HL-60 (cell line): ENCODE measurements around the gene KCMF1.

Experiments used
- DNase-seq, 2 experiments: peaks; one replicate each; pipeline ENCODE4 v3.0.0-alpha.2; 2010 to 2020; ENCODE audit warnings: low read depth in 1 of 2, low spot score in 1 of 2
- H3K27ac ChIP-seq: fragments of 250-450 bp; sonication (Bioruptor Pico); replicated peaks from 2 replicates; pipeline ENCODE4 v1.5.1; 2020; ENCODE audit warnings: mild to moderate bottlenecking, moderate library complexity
- H3K27me3 ChIP-seq: fragments of 250-450 bp; sonication (Bioruptor Pico); 2 replicates; pipeline ENCODE4 v1.5.1; 2021; ENCODE audit warnings: mild to moderate bottlenecking, moderate library complexity; ENCODE audit not compliant: insufficient read depth, poor library complexity, severe bottlenecking
- H3K4me3 ChIP-seq: replicated peaks from 2 replicates; pipeline ENCODE4 v1.5.1; 2011; ENCODE audit warnings: mild to moderate bottlenecking, control low read depth, low read length; ENCODE audit not compliant: insufficient read depth
- GABPA ChIP-seq: IDR thresholded peaks from 2 replicates; pipeline ENCODE4 v1.6.1; 2012; ENCODE audit warnings: low read depth
- POLR2AphosphoS5 ChIP-seq: IDR thresholded peaks from 2 replicates; pipeline ENCODE4 v1.6.1; 2012; ENCODE audit warnings: low read depth
- SPI1 ChIP-seq: IDR thresholded peaks from 2 replicates; pipeline ENCODE4 v1.6.1; 2012; ENCODE audit warnings: low read depth, mild to moderate bottlenecking, borderline replicate concordance
- TF ChIP-seq, protein P1 (sequence below): IDR thresholded peaks from one replicate; pipeline ENCODE4 v1.5.1; 2011; ENCODE audit warnings: low read length, control low read depth, inconsistent platforms; ENCODE audit not compliant: insufficient read depth
- TF ChIP-seq, protein P2 (sequence below): IDR thresholded peaks from 2 replicates; pipeline ENCODE4 v1.6.1; 2012; ENCODE audit warnings: low read depth; ENCODE audit not compliant: insufficient replicate concordance

Gene KCMF1

DNA sequence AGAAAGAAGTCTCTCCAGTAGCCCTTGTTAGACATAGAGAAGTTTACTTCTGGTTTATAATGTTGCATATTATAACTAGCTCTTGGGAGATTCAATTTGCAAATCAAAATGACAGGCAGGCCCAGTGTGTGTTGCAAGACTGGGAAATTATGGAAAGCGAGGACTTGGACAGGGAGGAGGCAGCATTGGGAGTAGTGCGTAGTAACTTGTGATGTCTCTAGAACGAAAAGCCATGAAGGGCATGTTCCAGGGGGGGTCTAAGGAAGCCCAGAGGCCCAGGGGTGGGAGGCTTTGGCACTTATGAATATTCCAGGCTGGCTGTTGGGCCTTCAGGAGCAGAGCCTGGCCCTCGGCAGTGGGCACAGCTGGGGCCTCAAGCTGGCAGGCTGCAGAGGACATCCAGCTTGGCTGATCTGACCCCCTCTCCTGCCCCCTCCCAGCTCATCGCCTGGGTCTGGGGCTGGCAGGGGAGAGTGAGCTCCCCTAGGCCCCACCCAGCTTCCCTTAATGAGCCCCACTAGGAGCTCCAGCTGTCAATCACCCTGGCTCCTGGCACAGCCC is 107.0 kb downstream of the KCMF1 start:
- Histone ChIP-seq H3K4me3 (no peak overlapping the region), H3K27me3 (peaks cover 5% of the 10 kb centered on the region), H3K27ac (no peak overlapping the region)
- TF ChIP-seq GABPA, result no peak
- no peak for TF ChIP-seq SPI1
- TF ChIP-seq, protein P1, sequence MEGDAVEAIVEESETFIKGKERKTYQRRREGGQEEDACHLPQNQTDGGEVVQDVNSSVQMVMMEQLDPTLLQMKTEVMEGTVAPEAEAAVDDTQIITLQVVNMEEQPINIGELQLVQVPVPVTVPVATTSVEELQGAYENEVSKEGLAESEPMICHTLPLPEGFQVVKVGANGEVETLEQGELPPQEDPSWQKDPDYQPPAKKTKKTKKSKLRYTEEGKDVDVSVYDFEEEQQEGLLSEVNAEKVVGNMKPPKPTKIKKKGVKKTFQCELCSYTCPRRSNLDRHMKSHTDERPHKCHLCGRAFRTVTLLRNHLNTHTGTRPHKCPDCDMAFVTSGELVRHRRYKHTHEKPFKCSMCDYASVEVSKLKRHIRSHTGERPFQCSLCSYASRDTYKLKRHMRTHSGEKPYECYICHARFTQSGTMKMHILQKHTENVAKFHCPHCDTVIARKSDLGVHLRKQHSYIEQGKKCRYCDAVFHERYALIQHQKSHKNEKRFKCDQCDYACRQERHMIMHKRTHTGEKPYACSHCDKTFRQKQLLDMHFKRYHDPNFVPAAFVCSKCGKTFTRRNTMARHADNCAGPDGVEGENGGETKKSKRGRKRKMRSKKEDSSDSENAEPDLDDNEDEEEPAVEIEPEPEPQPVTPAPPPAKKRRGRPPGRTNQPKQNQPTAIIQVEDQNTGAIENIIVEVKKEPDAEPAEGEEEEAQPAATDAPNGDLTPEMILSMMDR, result no peak
- DNase-seq, result no peak

DNA sequence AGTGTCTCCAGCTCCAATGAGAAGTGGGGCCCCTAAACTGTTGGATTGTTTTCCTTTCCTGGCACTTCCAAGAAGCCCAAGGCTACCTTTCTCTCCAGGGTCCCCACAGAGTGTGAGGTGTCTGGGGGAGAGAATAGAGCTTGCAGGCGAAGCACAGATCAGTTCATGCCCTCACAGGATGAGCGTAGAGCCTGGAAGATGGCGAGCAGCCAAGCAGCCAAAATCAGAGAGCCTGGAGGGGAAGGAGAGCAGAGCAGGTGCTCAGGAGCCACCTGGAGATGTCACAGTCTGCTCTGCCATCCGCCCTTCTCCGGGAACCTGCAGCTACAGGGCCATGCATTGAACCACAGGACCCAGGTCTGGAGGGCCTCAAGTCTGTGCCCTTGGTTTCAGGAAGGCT is 107.6 kb downstream of the KCMF1 start:
- no peak for DNase-seq
- peaks cover 4% of the 10 kb centered on the region for H3K27me3 ChIP-seq
- H3K4me3 ChIP-seq, result no peak overlapping the region
- no peak overlapping the region for H3K27ac ChIP-seq
- TF ChIP-seq, protein P1, result no peak
- TF ChIP-seq, protein P2, sequence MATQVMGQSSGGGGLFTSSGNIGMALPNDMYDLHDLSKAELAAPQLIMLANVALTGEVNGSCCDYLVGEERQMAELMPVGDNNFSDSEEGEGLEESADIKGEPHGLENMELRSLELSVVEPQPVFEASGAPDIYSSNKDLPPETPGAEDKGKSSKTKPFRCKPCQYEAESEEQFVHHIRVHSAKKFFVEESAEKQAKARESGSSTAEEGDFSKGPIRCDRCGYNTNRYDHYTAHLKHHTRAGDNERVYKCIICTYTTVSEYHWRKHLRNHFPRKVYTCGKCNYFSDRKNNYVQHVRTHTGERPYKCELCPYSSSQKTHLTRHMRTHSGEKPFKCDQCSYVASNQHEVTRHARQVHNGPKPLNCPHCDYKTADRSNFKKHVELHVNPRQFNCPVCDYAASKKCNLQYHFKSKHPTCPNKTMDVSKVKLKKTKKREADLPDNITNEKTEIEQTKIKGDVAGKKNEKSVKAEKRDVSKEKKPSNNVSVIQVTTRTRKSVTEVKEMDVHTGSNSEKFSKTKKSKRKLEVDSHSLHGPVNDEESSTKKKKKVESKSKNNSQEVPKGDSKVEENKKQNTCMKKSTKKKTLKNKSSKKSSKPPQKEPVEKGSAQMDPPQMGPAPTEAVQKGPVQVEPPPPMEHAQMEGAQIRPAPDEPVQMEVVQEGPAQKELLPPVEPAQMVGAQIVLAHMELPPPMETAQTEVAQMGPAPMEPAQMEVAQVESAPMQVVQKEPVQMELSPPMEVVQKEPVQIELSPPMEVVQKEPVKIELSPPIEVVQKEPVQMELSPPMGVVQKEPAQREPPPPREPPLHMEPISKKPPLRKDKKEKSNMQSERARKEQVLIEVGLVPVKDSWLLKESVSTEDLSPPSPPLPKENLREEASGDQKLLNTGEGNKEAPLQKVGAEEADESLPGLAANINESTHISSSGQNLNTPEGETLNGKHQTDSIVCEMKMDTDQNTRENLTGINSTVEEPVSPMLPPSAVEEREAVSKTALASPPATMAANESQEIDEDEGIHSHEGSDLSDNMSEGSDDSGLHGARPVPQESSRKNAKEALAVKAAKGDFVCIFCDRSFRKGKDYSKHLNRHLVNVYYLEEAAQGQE, result no peak
- TF ChIP-seq SPI1, result no peak
- TF ChIP-seq POLR2AphosphoS5, result no peak
- no peak for TF ChIP-seq GABPA

DNA sequence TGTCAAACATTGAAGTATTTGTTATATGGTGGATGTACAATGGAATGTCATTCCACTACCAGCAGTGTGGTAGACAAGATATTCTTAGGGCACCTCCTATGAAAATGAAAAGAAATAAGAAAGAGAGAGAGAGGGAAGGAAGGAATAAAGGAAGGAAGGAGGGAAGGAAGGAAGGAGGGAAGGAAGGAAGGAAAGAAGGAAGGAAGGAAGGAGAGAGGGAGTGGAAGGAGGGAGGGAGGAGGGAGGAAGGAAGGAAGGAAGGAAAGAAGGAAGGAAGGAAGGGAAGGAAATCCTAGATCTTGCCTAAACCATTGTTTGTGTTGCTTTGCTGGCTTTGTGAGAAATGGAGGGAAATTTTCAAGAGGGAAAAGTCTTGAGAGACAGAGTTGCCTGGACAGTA is 112.1 kb downstream of the KCMF1 start:
- no peak for TF ChIP-seq GABPA
- TF ChIP-seq, protein P2, result no peak
- TF ChIP-seq, protein P1, result no peak
- no peak for TF ChIP-seq POLR2AphosphoS5
- no peak for TF ChIP-seq SPI1
- DNase-seq, result no peak
- Histone ChIP-seq H3K27me3 (peaks cover 6% of the 10 kb centered on the region), H3K27ac (no peak overlapping the region), H3K4me3 (no peak overlapping the region)

DNA sequence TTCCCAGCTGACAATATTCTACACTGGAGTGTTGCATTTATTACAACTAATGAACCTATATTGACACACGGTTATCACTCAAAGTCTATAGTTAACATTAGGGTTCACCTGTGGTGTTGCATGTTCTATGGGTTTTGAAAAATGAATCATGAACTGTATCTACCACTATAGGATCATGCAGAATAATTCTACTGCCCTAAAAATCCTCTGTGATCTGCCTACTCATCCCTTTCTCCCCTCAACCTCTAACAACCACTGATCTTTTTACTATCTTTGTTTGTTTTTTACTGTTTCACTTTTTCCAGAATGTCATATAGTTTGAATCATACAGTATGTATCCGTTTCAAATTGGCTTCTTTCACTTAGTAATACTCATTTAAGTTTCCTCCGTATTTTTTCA is 114.6 kb downstream of the KCMF1 start:
- Histone ChIP-seq H3K4me3 (no peak overlapping the region), H3K27ac (no peak overlapping the region), H3K27me3 (peaks cover 6% of the 10 kb centered on the region)
- no peak for DNase-seq
- TF ChIP-seq, protein P2, result no peak
- TF ChIP-seq GABPA (no peak), POLR2AphosphoS5 (no peak)
- TF ChIP-seq, protein P1, result no peak
